ENCODE data around the gene PARP4.
"Not testable (repeated sequence)": the region's sequence is repeated elsewhere in the genome, so short reads cannot be mapped to it uniquely, and the experiment has no call there.

The PARP4 gene

DNA sequence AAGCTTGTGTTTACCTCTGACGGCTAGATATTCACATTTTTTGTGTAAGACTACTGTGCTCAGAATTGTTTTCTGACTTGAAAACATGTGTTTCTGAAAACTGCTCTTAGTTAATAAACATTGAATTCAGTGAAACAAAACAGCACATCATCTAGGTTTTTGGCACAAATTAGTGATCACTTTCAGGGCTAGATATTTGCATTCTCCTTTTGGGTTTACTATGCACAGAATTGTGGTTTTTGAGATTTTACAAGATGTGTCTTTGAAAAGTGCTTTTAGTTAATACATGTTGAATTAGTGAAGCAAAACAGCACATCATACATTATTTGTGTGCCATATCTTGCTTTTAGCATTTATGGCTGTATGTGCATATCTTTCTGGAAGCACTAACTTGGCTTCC, 8.2 kb upstream of the PARP4 start:
- Mint-ChIP-seq H3K4me1 (no peaks in the 10 kb centered on the region), H3K36me3 (ENCODE audit: low read depth) (no peaks in the 10 kb centered on the region), H3K9me3 (no peaks in the 10 kb centered on the region), H3K27ac (no peak overlapping the region), H3K27me3 (ENCODE audit: low read depth, poor library complexity) (peaks cover 4% of the 10 kb centered on the region), H3K4me3 (no peak overlapping the region)
- no peak for DNase-seq
- TF ChIP-seq, protein P1, sequence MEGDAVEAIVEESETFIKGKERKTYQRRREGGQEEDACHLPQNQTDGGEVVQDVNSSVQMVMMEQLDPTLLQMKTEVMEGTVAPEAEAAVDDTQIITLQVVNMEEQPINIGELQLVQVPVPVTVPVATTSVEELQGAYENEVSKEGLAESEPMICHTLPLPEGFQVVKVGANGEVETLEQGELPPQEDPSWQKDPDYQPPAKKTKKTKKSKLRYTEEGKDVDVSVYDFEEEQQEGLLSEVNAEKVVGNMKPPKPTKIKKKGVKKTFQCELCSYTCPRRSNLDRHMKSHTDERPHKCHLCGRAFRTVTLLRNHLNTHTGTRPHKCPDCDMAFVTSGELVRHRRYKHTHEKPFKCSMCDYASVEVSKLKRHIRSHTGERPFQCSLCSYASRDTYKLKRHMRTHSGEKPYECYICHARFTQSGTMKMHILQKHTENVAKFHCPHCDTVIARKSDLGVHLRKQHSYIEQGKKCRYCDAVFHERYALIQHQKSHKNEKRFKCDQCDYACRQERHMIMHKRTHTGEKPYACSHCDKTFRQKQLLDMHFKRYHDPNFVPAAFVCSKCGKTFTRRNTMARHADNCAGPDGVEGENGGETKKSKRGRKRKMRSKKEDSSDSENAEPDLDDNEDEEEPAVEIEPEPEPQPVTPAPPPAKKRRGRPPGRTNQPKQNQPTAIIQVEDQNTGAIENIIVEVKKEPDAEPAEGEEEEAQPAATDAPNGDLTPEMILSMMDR (IDR thresholded peaks at IDR 0.05) = no peak

DNA sequence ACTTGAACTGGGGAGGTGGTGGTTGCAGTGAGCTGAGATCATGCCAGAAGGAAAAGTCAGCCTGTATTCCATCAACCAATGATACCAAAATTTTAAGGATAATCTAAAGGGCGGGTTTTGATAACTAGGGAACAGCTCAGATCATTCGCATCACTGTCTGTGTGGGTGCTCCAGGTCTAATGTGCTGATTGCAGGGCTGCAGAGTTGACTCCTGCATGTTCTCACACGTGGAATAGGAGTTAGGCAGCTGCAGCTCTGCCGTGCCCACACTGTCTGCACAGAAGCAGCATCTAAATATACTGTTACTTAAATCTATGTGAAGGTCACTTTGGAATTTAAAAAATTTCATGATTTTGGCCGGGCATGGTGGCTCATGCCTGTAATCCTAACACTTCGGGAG, 4.3 kb upstream of the PARP4 start:
- Mint-ChIP-seq H3K9me3 (peaks cover 18% of the 10 kb centered on the region), H3K4me1 (peaks cover 12% of the 10 kb centered on the region), H3K4me3 (no peak overlapping the region), H3K36me3 (ENCODE audit: low read depth) (peaks cover 6% of the 10 kb centered on the region), H3K27ac (no peak overlapping the region), H3K27me3 (ENCODE audit: low read depth, poor library complexity) (peaks cover 12% of the 10 kb centered on the region)
- DNase-seq = no peak
- TF ChIP-seq, protein P1 (IDR thresholded peaks at IDR 0.05) = no peak

DNA sequence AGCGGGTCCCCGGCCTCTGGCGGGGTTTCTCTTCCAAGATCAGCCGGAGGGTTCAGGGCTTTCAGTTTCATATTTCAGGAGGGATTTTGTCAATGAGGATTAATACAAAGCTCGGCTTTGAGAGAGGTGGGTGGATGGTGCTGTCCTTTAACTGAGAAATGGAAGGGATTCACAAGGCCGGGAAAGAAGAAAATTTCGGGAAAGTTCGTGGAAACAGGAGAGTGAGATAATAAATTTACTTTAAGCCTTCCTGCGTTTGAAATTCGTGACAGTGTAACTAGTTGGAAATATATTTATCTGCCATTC, 283 bp upstream of the PARP4 start:
- DNase-seq = no peak
- H3K9me3 Mint-ChIP-seq = peaks cover 27% of the 10 kb centered on the region
- H3K36me3 Mint-ChIP-seq (ENCODE audit: low read depth) = peaks cover 28% of the 10 kb centered on the region
- H3K4me3 Mint-ChIP-seq = peak overlapping the region; percentile 91
- peaks cover 23% of the 10 kb centered on the region for H3K4me1 Mint-ChIP-seq
- no peak overlapping the region for H3K27ac Mint-ChIP-seq
- TF ChIP-seq, protein P1 (IDR thresholded peaks at IDR 0.05) = no peak
- peaks cover 12% of the 10 kb centered on the region for H3K27me3 Mint-ChIP-seq (ENCODE audit: low read depth, poor library complexity)

DNA sequence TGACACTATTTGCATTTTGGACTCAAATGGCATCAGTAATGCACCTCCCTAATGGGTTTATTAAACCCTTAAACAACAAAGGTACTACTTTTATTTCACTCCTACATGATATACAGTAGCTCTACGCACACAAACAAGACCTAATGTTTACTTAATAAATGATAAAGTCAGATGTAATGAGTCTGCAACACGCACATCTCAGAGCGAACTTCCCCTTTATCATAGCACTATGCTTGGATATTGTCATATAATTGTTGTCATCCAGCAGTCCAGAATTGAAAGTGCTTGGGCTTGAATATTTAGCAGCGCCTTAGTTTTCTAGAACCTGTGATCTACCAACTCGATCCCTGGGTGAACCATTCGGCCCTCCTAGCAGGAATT, 772 bp downstream of the PARP4 start:
- Mint-ChIP-seq H3K4me3 (peak overlapping the region; percentile 91), H3K27ac (no peak overlapping the region), H3K4me1 (peaks cover 23% of the 10 kb centered on the region), H3K27me3 (ENCODE audit: low read depth, poor library complexity) (peaks cover 8% of the 10 kb centered on the region), H3K9me3 (peaks cover 33% of the 10 kb centered on the region), H3K36me3 (ENCODE audit: low read depth) (peaks cover 36% of the 10 kb centered on the region)
- DNase-seq = no peak
- TF ChIP-seq, protein P1 (IDR thresholded peaks at IDR 0.05) = no peak

DNA sequence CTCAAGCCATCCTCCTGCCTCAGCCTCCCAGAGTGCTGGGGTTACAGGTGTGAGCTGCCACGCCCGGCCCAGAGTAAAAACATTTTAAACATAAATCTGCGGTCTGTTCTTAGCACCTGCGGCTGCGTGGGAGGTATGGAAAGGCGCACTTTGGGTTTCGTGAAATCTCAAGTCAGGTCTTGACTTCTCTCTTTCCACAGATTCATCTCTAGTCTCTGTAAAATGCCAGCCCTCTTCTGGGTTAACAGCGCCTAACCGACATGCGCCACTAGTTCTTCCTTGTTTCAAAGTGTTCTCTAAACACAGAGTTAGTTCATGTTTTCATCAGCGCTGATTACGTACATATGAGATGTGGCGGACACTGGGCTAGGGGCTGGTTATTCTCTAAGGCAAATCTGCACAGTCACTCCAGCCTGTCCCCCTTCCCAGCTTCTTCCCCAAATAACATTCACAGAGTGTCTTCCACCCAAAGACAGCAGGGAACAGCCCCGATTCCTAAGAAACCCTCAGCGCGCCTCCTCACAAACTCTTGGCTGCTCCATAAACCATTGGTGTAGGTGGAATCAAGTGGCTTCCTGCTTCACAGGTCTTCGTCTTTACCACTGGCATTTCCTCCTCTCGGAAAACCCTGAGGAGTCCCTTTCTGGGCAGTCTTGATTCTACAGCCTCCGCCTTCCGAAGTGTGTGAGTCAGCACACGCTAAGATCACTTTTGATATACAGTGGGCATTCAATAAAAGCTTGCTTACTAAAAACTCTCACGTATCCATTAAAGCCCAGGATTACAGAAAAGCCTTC, 1.4 kb downstream of the PARP4 start:
- peak overlapping the region; percentile 91 for H3K4me3 Mint-ChIP-seq
- H3K4me1 Mint-ChIP-seq = peaks cover 23% of the 10 kb centered on the region
- H3K36me3 Mint-ChIP-seq (ENCODE audit: low read depth) = peaks cover 39% of the 10 kb centered on the region
- TF ChIP-seq, protein P1 (IDR thresholded peaks at IDR 0.05) = no peak
- DNase-seq = no peak
- no peak overlapping the region for H3K27ac Mint-ChIP-seq
- peaks cover 8% of the 10 kb centered on the region for H3K27me3 Mint-ChIP-seq (ENCODE audit: low read depth, poor library complexity)
- H3K9me3 Mint-ChIP-seq = peaks cover 33% of the 10 kb centered on the region

DNA sequence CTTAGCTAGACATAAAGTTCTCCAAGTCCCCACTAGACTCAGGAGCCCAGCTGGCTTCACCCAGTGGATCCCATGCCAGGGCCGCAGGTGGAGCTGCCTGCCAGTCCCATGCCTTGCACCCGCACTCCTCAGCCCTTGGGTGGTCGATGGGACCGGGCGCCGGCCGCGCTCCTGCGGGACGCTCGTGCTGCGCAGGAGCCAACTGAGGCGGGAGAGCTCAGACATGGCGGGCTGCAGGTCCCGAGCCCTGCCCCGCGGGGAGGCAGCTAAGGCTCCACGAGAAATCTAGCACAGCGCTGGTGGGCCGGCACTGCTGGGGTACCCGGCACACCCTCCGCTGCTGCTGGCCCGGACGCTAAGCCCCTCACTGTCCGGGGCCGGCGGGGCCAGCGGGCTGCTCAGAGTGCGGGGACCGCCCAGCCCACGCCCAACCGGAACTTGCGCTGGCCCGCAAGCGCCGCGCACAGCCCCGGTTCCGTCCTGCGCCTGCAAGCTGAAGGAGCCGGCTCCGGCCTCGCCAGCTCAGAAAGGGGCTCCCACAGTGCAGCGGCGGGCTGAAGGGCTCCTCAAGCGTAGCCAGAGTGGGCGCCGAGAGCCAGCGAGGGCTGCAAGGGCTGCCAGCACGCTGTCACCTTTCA, 5.8 kb downstream of the PARP4 start:
- H3K27me3 Mint-ChIP-seq (ENCODE audit: low read depth, poor library complexity) = no peaks in the 10 kb centered on the region
- peaks cover 59% of the 10 kb centered on the region for H3K36me3 Mint-ChIP-seq (ENCODE audit: low read depth)
- H3K4me3 Mint-ChIP-seq = no peak overlapping the region
- peaks cover 15% of the 10 kb centered on the region for H3K9me3 Mint-ChIP-seq
- DNase-seq = no peak
- peaks cover 21% of the 10 kb centered on the region for H3K4me1 Mint-ChIP-seq
- TF ChIP-seq, protein P1 (IDR thresholded peaks at IDR 0.05) = no peak
- no peak overlapping the region for H3K27ac Mint-ChIP-seq

DNA sequence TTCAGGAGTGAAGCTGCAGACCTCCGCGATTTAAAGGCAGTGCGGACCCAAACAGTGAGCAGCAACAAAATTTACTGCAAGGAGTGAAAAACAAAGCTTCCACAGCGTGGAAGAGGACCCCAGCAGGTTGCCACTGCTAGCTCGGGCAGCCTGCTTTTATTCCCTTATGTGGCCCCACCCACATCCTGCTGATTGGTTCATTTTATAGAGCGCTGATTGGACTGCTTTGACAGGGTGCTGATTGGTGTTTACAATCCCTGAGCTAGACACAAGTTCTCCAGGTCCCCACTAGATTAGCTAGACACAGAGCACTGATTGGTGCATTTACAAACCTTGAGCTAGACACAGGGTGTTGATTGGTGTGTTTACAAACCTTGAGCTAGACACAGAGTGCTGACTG, 6.3 kb downstream of the PARP4 start:
- not testable (repeated sequence) for H3K27ac Mint-ChIP-seq

More for the DNA sequence above, 6.3 kb downstream of the PARP4 start:
- not testable (repeated sequence) for H3K27me3 Mint-ChIP-seq (ENCODE audit: low read depth, poor library complexity); H3K4me3 Mint-ChIP-seq; DNase-seq
- Mint-ChIP-seq H3K36me3 (ENCODE audit: low read depth) (peaks cover 56% of the 10 kb centered on the region), H3K9me3 (peaks cover 10% of the 10 kb centered on the region), H3K4me1 (peaks cover 15% of the 10 kb centered on the region)
